HG03039 (cell line): ENCODE results near the gene KRTAP5-4.
"Not testable (repeated sequence)": the region's sequence is repeated elsewhere in the genome, so short reads cannot be mapped to it uniquely, and the experiment has no call there.

ENCODE experiments used
- ATAC-seq: cut with Tn5 transposase; IDR thresholded peaks from one replicate; pipeline ENCODE4 v1.9.1; 2021; ENCODE audit warnings: mild to moderate bottlenecking, moderate library complexity; ENCODE audit not compliant: unreplicated experiment

The KRTAP5-4 gene

DNA sequence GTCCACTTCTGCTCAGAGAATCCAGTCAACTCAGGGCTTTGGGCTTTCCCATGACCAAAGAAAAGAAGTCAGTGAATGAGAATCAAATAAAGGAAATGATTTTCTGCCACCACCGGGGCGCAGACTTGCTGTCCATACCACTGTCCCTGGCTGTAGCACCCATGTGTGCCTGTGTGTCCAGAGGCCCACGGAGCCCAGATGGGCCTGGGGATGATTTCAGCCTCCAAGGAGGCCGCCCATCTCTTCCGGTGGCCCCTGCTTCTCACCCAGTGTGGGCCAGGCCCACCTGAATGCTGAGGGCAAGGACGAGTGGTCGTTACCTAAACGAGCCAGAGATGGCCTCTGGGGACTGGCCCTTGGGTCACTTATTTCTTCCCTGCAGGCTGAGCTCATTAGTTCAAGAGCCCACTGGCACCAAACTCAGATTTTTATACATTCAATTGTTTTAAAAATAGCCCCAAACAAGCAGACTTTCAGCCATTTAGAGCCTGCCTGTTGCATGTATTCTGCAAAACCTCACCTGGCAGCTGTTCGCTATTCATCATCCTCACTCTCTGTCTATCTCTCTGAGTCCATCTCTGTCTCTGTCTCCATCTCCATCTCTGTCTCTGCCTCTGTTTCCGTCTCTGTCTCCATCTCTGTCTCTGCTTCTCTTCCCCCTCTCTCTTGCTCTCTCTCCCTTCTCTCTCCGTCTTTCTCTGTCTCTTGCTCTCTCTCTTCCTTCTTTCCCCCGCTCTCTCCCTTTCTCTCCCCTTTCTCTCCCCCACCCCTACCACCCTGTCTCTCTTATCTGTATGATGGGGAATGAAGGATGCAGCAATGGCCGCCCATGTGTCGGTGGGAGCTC, 31.8 kb upstream of the KRTAP5-4 start:
- ATAC-seq: no peak

DNA sequence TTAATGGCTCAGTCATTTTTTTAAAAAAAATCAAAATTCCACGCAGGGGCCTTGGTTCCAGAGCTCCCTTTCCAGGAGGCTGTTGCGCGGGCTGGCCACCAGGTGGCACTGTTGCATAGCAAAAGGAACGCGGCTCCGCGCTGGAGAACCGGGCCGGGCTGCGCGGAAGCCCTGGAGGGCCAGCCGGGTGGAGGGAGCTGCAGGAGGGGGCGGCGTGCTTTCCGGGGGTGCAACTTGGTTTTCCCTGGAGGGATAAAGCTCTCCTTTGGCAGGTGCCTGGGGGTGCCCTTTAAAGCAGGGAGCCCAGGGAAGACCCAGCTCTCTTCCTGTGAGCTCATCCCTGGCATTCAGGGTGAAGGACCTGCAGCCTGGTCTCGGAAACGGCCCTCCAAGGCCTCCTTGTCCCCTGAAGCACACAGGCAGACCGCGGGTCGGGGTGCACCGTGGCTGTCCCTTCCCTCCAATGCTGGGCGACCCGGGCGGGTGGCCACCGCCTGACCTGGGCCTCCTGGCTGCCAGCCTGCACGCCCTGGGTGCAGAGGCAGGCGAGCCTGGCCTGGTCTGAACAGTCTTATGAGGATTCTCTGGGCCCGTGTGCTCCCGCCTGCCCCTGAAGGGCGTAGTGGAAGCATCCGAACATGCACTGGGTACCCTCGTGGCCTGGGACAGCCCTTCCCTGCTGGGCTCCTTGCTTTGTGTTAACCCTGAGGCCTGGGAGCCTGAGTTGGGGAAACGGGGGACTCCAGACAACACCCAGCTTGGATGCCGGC, 31.0 kb upstream of the KRTAP5-4 start:
- ATAC-seq: no peak

DNA sequence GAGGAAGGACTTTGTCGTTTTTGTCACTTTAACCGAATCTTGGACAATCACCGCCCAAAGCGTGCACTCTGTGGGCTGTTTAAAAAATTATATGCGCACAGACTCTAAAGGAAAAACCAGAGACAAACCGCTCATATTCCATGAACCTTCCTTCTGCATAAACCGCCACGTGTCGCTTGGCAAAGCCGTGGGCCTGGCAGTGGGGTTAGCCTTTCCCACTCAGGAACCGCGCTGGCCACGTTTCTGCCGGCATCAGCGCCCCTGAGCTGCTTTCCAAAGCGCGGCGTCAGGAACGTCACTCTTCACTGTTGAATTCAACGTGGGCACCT, 30.5 kb upstream of the KRTAP5-4 start:
- ATAC-seq: no peak

- ATAC-seq: no peak
These were observed 30.1 kb upstream of the KRTAP5-4 start for GRCh38 chr11:1652026-1652425.

- no peak for ATAC-seq
These were observed 29.6 kb upstream of the KRTAP5-4 start for GRCh38 chr11:1651411-1651980.

DNA sequence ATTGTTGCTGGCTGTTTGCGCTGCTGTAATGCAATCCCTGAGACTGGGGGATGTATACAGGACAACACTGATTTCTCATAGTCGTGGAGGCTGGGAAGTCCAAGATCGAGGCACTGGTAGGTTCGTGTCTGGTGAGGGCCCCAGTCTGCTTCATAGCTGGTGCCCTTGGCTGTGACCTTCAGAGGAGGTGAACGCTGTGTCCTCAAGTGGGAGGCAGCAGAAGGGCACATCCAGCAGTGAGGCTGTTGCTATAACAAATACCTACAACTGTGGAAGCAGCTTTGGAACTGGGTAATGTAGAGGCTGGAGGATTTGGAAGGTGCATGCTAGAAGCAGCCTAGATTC, 29.0 kb upstream of the KRTAP5-4 start:
- ATAC-seq: no peak

- ATAC-seq: no peak
These were observed 28.3 kb upstream of the KRTAP5-4 start for GRCh38 chr11:1650034-1650917.

DNA sequence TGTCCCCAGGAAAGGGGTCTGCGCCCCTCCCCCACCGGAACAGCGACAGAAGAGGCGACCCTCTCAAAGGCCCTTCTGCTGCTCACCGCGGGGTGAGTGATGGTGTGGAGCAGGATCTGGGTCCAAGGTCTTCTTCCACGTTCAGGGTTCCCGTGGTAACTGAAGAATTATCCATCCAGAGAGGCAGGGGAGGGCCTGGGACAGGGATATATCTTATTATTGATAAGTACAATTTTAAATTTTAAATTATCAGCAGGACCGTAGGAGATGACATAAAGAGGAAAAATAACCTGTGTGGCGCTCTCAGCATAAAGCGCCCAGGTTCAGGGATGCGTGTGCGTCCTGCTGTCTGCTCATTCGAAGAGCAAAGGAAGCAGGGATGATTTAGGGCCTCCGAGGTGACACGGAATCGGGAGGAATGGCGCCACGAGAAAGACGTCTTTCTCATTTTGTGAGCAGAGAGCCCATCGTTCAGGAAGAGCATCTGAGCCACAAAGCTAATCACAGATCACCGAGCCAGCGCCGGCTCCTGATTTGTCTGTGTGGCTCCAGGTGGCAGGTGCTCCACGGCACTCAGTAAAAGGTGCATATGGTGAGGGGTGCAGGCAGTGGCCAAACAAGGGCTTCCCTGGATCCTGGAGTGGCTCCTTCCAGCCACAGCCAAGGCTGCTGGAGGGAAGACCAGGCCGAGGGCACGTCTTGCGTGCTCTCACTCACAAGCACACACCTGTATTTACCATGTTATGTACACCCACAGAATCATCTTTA, 26.9 kb upstream of the KRTAP5-4 start:
- ATAC-seq: no peak

DNA sequence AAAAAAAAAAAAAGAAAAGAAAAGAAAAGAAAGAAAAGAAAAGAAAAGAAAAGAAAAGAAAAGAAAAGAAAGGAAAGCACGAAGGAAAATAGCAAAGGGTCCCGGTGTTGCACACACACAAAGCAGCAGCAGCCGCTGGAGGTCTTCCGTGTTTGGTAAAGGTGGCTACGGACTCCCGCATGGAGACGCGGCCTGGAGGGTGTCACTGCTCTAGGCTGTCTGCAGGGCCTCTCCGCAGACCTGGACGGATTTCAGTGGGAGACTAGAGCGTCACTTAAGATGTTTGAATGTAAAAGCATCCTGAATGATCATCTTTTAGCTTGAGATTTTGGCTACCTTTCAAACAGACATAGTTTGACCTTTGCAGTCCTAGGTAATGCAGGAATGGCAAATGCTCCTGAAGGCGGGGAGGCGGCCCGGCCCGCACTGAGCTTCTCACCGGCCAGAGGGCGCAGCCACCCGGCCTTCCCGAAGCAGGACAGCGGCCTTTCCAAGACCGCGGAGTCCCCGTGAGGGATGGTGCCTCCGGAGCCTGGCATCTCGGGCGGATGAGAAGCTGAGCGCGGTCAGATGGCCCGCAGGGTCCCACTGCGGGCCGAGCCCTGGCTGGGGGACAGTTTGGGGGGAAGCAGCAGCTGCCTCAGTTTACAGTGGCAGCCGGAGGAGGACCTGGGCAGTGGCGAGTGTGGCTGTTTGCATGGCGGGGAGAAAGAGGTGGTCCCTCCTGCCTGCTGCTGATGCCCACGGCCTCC, 26.1 kb upstream of the KRTAP5-4 start:
- no peak for ATAC-seq

GRCh38 chr11:1646540-1646939, 24.6 kb upstream of the KRTAP5-4 start:
- not testable (repeated sequence) for ATAC-seq

DNA sequence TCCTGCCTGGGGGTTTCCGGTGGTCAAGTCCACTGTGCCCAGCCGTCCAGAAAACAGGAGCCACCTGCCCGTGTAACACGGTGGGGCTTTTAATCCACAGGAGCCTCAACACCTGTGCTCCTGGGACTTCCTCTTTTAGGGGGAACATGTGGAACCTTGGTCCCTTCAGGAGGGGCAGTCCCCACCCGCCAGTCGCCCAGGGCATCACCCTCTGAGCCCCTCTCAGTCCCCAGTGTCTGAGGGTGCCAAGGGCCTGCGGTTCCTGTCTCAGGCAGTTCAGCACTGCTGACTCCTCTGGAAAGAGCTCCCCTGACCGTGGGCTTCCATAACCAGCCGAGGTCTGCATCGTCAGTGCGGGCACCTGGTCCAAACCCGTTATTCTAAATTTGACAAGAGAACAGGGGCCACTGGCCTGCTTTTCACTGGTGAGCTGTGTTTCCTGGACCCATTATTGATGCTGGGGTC, 23.5 kb upstream of the KRTAP5-4 start:
- ATAC-seq: no peak

DNA sequence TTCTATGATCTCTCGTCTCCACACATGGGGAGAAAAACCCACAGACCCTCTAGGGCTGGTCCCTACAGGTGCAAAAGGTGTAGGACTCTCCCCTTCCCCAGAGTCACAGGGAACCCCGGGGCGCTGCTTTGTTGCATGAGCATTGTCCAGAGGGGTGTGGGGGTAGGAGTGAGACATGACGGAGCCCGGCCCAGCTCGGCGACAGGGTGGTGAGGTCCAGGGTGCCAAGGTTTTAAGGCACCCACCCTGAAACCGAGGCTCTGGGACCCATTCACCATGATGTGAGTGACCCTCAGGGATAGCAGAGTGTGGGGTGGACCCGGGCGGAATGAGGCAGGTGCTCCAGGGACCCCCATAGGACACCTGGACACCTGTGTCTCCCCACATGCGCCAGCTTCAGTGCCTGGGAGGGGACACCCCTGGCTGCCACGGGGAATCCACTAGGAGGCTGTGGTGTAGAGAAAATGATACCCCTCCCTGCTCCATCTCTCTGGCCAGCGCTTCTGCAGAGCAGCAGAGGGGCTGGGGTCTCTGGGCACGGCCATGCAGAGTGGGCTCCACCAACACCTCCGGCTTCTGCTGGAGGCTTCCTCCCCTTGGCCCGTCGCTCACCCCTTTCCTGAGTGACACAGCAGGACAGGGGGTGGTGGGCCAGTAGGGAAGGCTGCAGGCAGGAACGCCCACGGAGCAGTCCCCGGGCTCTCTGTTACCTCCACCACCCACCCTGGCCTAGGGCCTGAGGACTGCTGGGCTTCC, 22.8 kb upstream of the KRTAP5-4 start:
- no peak for ATAC-seq

DNA sequence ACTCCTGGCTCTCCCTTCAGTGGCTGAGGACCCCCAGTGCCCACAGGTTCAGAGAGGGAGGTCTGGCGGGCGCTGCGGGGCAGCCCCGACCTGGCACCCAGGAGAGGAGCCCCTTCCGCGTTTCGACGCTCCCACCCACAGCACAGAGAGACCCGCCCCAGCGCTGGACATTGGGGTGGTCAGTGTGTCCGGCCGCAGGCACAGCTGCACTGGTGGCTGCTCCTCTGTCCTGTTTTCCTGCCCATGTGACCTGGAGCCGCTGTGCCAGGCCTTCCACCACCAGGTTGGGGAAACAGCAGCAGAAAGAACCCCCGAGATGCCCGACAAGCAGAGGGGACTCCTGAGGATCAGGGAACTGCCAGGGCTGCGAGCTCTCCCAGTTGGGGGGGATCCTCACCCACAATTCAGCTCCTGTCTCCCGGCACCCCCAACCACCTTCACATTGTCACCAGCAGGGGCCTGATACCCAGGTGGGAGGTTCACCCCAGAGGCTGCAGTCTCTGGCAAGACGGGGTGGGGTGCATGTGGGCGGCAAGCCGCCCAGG, 21.3 kb upstream of the KRTAP5-4 start:
- ATAC-seq: no peak

DNA sequence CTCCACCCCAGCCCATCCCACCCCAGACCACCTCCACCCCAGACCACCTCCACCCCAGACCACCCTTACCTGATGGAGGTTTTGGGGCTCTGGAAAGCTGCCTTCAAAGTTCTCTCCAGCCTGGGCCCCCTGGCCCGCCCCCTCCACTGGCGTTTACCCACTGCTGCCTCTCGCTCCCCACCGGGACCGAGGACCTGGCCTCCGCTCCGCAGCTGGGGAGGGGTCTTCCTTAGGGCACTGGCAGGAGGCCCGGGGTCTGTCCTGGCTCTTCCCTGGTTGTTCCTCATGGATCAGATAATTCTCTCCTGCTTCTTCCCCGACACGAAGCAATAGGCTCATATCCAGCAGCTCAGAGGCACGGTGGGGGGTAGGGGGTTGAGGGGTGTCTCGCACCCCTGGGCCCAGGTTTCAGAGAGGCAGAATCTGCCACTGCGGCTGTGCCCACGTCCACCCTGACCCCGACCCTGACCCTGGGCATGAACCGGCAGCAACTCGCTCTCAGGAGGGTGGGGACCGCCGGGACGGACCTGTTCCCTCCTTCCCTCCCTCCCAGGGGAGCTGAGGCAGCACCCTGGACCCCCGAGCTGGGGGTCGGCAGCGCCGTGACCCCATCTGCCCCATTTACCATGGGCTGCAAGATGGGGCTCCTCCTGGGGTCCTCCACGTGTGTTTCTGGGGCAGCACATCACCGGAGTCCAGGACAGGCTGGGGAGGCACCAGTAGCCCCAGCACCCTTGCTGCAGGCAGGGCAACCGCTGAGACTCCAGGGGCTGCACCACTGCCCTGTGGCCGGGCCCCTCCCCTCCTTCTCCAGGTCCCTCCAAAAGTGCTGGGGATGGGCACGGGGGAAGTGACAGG, 20.6 kb upstream of the KRTAP5-4 start:
- ATAC-seq: no peak

DNA sequence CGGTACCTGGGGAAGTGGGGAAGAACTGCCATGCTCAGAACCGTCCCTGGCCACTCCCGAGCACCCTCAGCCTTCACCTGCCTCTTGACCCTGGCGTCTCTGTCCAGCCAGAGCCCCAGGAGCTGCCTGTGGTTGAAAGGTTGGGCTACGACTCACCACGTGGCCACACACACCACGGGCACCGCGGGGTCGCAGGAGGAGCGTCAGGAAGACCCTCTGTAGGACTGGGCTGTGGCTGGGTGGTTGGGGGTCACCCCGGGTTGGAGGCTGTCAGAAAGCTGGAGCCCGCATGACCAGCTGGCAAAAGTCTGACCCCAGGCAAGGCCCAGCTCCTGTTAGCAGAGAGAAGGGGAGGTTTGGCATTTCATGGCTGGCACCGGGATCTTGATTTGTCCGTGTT, 19.2 kb upstream of the KRTAP5-4 start:
- ATAC-seq: no peak

DNA sequence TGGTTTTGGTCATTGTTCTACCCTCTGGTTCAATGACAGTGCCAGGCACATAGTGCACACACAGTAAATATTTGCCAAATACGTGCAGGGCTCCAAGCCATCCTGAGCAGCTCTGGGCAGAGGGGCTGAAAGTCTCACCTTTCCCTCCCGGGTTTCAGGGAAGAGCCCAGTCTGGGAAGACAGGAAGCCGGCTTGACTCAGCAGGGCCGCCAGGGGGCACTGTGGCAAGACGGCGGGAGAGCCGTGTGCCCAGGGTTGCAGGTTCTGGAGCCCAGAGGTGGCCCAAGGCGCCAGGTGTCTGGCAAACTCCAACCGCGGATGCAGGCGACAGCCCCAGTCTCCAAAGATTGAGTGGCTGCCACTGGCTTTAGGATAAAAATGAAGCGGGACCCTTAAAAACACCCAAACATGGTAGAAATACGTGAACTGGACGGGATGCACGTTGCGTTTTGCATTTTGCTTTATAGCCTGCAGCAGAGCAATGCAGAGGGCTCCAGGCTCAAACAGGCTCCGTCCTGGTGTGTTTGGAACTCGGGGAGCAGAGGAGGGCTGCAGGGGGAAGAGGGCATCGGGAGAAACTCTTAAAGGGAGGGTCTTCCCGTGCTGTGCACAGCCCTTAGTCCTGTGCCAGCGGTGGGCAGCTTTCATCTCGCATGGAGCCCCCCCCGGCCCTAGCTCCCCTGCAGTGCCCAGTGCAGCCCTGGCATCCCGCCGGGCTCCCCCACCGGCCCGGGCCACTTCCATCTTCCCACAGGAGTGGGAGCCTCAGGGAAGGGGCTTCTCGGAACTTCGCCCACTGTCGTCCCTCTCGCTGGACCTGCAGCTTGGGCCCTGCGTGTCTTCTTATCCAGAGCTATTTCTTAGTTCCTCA, 18.4 kb upstream of the KRTAP5-4 start:
- ATAC-seq: no peak

DNA sequence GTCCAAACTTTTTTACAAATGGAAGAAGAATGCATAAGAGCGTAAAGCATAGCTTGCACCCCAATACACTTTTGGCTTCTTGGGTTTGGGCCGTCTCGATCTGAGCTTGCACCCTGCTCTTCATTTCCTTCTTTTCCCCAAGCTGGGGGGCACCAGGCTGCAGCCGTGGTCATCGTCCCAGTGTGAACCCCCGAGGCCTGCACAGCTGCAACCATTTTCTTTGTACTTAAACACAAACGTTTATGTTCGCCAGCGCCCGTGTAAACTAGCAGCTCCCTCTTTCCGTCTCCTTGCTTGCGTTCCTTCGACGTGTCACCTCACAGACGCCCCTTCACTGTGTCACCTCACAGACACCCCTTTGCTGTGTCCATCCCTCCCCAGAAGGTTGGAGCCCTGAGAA, 17.7 kb upstream of the KRTAP5-4 start:
- ATAC-seq: no peak
